GM12878 (cell line): ENCODE data around the gene WNT11. TPM values are rescaled to one million over a fixed set of nuclear protein-coding genes. Genes with fewer than 3 reads are reported as not detected.
"Not testable (repeated sequence)": the region's sequence is repeated elsewhere in the genome, so short reads cannot be mapped to it uniquely, and the experiment has no call there.

Experiments used
- ATAC-seq: fragments of 200-7000 bp; cut with Tn5 transposase; 3 replicates; pipeline ENCODE4 v1.9.1; 2020; ENCODE audit warnings: mild to moderate bottlenecking, moderate library complexity
- BruUV-seq: library from RNA; stranded (reverse); fragments of 400-500 nt; replicated peaks from 2 replicates; lab custom pipeline; 2021; lab: Mats Ljungman, UMichigan
- CTCF ChIA-PET: fragments of 300-600 bp; sonication (Branson Sonifier 250); formaldehyde crosslinking; extraction: SDS; loops from one replicate; lab custom pipeline; 2021; ENCODE audit warnings: inconsistent platforms; lab: Yijun Ruan, JAX
- POLR2A ChIA-PET: fragments of 350-600 bp; formaldehyde crosslinking; extraction: SDS; loops from one replicate; lab custom pipeline; 2021; ENCODE audit warnings: inconsistent platforms; lab: Charles Lee
- RAD21 ChIA-PET: fragments of 300-600 bp; sonication (Branson Sonifier 250); formaldehyde crosslinking; loops from one replicate; lab custom pipeline; 2023; ENCODE audit warnings: antibody characterized with exemption; ENCODE audit not compliant: unreplicated experiment; lab: Charles Lee
- SMC1A ChIA-PET: fragments of 300-600 bp; sonication (Branson Sonifier 250); formaldehyde crosslinking; loops from one replicate; lab custom pipeline; 2023; ENCODE audit not compliant: unreplicated experiment, uncharacterized antibody; lab: Charles Lee
- DNase-seq: peaks from one replicate; pipeline ENCODE4 v3.0.0-alpha.2; 2011; ENCODE audit warnings: low read depth, low spot score
- FAIRE-seq: peaks from 3 replicates; lab custom pipeline; 2011; peaks lifted over from hg19 to GRCh38; lab: Jason Lieb, UNC
- H2AFZ ChIP-seq: 2 replicates; pipeline ENCODE4 v1.6.0; 2011; ENCODE audit warnings: low read depth, low read length, control low read depth; ENCODE audit not compliant: control insufficient read depth
- H3K27ac ChIP-seq: 2 replicates; pipeline ENCODE4 v1.5.1; 2011; ENCODE audit warnings: control low read depth; ENCODE audit not compliant: control insufficient read depth, insufficient read depth
- H3K27me3 ChIP-seq, 2 experiments: replicated peaks in 1 of 2; 2 replicates each; pipeline versions ENCODE4 v1.6.0 to v1.6.1; 2011; ENCODE audit warnings: low read length in 1 of 2; ENCODE audit not compliant: control insufficient read depth in 2 of 2, insufficient read depth in 2 of 2
- H3K36me3 ChIP-seq, 2 experiments: 2 replicates each; pipeline ENCODE4 v1.5.1; 2011; ENCODE audit warnings: low read length in 1 of 2; ENCODE audit not compliant: control insufficient read depth in 2 of 2, insufficient read depth in 2 of 2
- H3K4me1 ChIP-seq: 2 replicates; pipeline ENCODE4 v1.6.1; 2011; ENCODE audit warnings: mild to moderate bottlenecking, low read length, moderate library complexity, mixed read lengths; ENCODE audit not compliant: control insufficient read depth, insufficient read depth
- H3K4me2 ChIP-seq: 2 replicates; pipeline ENCODE4 v1.6.0; 2011; ENCODE audit warnings: control low read depth; ENCODE audit not compliant: control insufficient read depth, insufficient read depth
- H3K4me3 ChIP-seq: fragments of 200-600 bp; sonication (generic); 2 replicates; pipeline ENCODE4 v1.5.1; 2016
- H3K79me2 ChIP-seq: 2 replicates; pipeline ENCODE4 v1.6.0; 2011; ENCODE audit warnings: low read length; ENCODE audit not compliant: control insufficient read depth, insufficient read depth
- H3K9ac ChIP-seq: 2 replicates; pipeline ENCODE4 v1.8.0; 2011; ENCODE audit warnings: low read length, control low read depth, mixed read lengths; ENCODE audit not compliant: control insufficient read depth, insufficient read depth
- H3K9me3 ChIP-seq: replicated peaks from 3 replicates; pipeline ENCODE4 v1.5.1; 2011; ENCODE audit warnings: mild to moderate bottlenecking, low read length; ENCODE audit not compliant: control insufficient read depth, insufficient read depth
- H4K20me1 ChIP-seq: 2 replicates; pipeline ENCODE4 v1.6.0; 2011; ENCODE audit not compliant: control insufficient read depth, insufficient read depth
- SMC3 ChIP-seq: IDR thresholded peaks from 2 replicates; pipeline ENCODE4 v1.6.1; 2011; ENCODE audit warnings: low read length, improper control_type of control experiment, borderline replicate concordance
- TARDBP ChIP-seq: IDR thresholded peaks from 2 replicates; pipeline ENCODE4 v1.6.1; 2016; ENCODE audit warnings: borderline replicate concordance
- WGBS: methylation state at CpG from one replicate; pipeline ENCODE4 v1.1.6; 2016; ENCODE audit warnings: low lambda C conversion rate; ENCODE audit not compliant: insufficient replicate concordance, insufficient coverage; ENCODE audit errors: missing lambda C conversion rate; 5-methylcytosine and 5-hydroxymethylcytosine counted together
- in situ Hi-C: fragments of 300-500 bp; cut with MboI; formaldehyde crosslinking; loops from 9 replicates; pipeline ENCODE4 v1.14.3; 2018; ENCODE audit warnings: mixed read lengths
- intact Hi-C: fragments of 100-400 bp; cut with micrococcal nuclease; formaldehyde crosslinking; loops from one replicate; pipeline ENCODE4 v1.14.2; 2022; ENCODE audit not compliant: unreplicated experiment
- polyA plus RNA-seq, 11 experiments: library from polyadenylated mRNA; depleted of rRNA in 4 of 11; unstranded in 6 of 11; stranded (reverse) in 5 of 11; fragments of >200 nt; fragmentation: Nextera tagmentation in 4 of 11; fragmentation: Illumina TruSeq in 1 of 11; extraction: Ambion mirVana in 4 of 11; extraction: Trizol in 1 of 11; gene quantifications; 1 replicate in 1 of 11; 2 replicates in 10 of 11; pipeline versions ENCODE4 v1.2.1 to v1.2.3, GENCODE V29; 2011 to 2016; ENCODE audit warnings: inconsistent platforms in 2 of 11, missing spikeins in 2 of 11, low read depth in 1 of 11
- total RNA-seq, 4 experiments: library from RNA; depleted of rRNA in 3 of 4; stranded (reverse); fragments of >200 nt in 3 of 4; fragmentation: Illumina TruSeq in 1 of 4; extraction: Trizol in 1 of 4; gene quantifications; 2 replicates each; pipeline versions ENCODE4 v1.2.1 to v1.2.3, GENCODE V29; 2013 to 2021

The WNT11 gene
- total and polyA plus RNA-seq, 10 of the 15 experiments (the other 5 are each of a cell fraction or from before 2014, with no cell fraction given): 0.05 to 0.19 TPM; not detected in 8

GRCh38 chr11:76200006-76200940 is 6.0 kb downstream of the WNT11 start:
- TF ChIP-seq SMC3 (no peak), TARDBP (no peak)
- TF ChIP-seq, all 136 proteins: peak for 0
- no peak overlapping the region for H2AFZ ChIP-seq
- peaks cover under 1 to 9% of the 10 kb centered on the region in 2 experiments; a peak in 3 of 4 replicates for H3K27me3 ChIP-seq
- H3K36me3 ChIP-seq: no peaks in the 10 kb centered on the region
- ChIA-PET RAD21 (no interaction called here), CTCF (interaction anchor here (1.1 to 1.3 kb wide), 3 partner anchors 12 to 119 kb away, joined by 3 read pairs; no protein-coding TSS in a partner anchor), POLR2A (no interaction called here), SMC1A (no interaction called here)
- no peak for DNase-seq
- no TSS peak for BruUV-seq
- no peak for ATAC-seq
- in situ Hi-C loops (loop anchor here (5.0 kb wide), 1 partner anchor 117 kb away; no protein-coding TSS in a partner anchor), intact Hi-C loops (loop anchor here (10.0 kb wide), 1 partner anchor 315 kb away; no protein-coding TSS in a partner anchor)
- H3K27ac ChIP-seq: no peak overlapping the region
- H4K20me1 ChIP-seq: no peaks in the 10 kb centered on the region
- H3K4me2 ChIP-seq: no peak overlapping the region
- H3K4me1 ChIP-seq: no peaks in the 10 kb centered on the region
- no peaks in the 10 kb centered on the region for H3K9me3 ChIP-seq
- no peak overlapping the region for H3K9ac ChIP-seq
- no peak overlapping the region for H3K4me3 ChIP-seq
- H3K79me2 ChIP-seq: no peaks in the 10 kb centered on the region
- FAIRE-seq: no peak
- WGBS: 61% methylated on average over 28 of the region's 28 CpGs

- H3K36me3 ChIP-seq, H3K4me3 ChIP-seq, H3K79me2 ChIP-seq, BruUV-seq, H2AFZ ChIP-seq, H3K27me3 ChIP-seq, POLR2A ChIA-PET, RAD21 ChIA-PET, H3K27ac ChIP-seq, ATAC-seq, DNase-seq, intact Hi-C loops, H3K9me3 ChIP-seq, H3K4me2 ChIP-seq, H3K9ac ChIP-seq, FAIRE-seq, H4K20me1 ChIP-seq, in situ Hi-C loops, H3K4me1 ChIP-seq: not testable (repeated sequence)
- ChIA-PET SMC1A (interaction anchor here (0.9 to 1.4 kb wide), 2 partner anchors 9 to 10 kb away, joined by 3 to 4 read pairs; no protein-coding TSS in a partner anchor), CTCF (interaction anchor here (0.8 to 1.3 kb wide), 2 partner anchors 9 to 120 kb away, joined by 3 read pairs; no protein-coding TSS in a partner anchor)
- WGBS: 76% methylated on average over 6 of the region's 6 CpGs
Observed at GRCh38 chr11:76198691-76199090, 7.6 kb downstream of the WNT11 start.
